Heart left ventricle (tissue), 13 donors: ENCODE measurements around the gene MGMT.

Experiments
- CTCF ChIP-seq, 12 donors: fragments of 200-600 bp; sonication (generic) in 4 of 12; IDR thresholded peaks; one replicate each; pipeline versions ENCODE4 v1.5.0 to v1.8.0; 2018 to 2022; ENCODE audit warnings: antibody characterized with exemption in 12 of 12, mild to moderate bottlenecking in 5 of 12
- POLR2A ChIP-seq, 2 donors: fragments of 450-650 bp; IDR thresholded peaks; one replicate each; pipeline ENCODE4 v1.6.1; 2017; ENCODE audit warnings: antibody characterized with exemption in 2 of 2, mild to moderate bottlenecking in 2 of 2, moderate library complexity in 2 of 2
- donor health status: ischemic (EF 13 %, LVEDD 7.1; RV severe dilation, severe dysfunction).
- donor health status: DM: no; HTN: yes; CAD: no.
- donor health status: DM: no; HTN: no; CAD: no.
- donor health status: ischemic (EF 25% LVEDD 6.9; RV normal size, moderate dysfunction).
- donor health status: ischemic (EF 25% LVEDD 5.7; RV mildly dilated, moderate dysfunction).
- donor health status: ischemic (EF 35%, LVEDD 5.7; RV mildly dilated, moderate dysfunction).
- donor health status: nonischemic (EF 11% LVEDD 7.7; RV severe dilation, severe dysfunction).
- donor health status: DM: yes; HTN: yes; CAD: no.
- donor health status: PGD.
- donor health status: ischemic (EF 29% LVEDD 5.4; RV normal size, mild dysfunction).
- donor health status: nonischemic (EF 23%, LVEDD 6.1; RV moderate dilation, normal function).

- no peak for TF ChIP-seq CTCF (IDR thresholded peaks at IDR 0.05)
- no peak for TF ChIP-seq POLR2A (IDR thresholded peaks at IDR 0.05)
Measured at GRCh38 chr10:129777687-129778086, 310.6 kb downstream of the MGMT start.
